Activated CD8-positive, alpha-beta memory T cell treated with anti-CD3 and anti-CD28 coated beads, Interleukin-2, amount 50 U/mL, for 1 hour (primary cell): ENCODE results near the gene TPK1.
"Not testable (repeated sequence)": the region's sequence is repeated elsewhere in the genome, so short reads cannot be mapped to it uniquely, and the experiment has no call there.

Source experiments
- DNase-seq: peaks from one replicate; pipeline ENCODE4 v3.0.0-alpha.2; 2020; ENCODE audit errors: extremely low read depth

TPK1 gene

DNA sequence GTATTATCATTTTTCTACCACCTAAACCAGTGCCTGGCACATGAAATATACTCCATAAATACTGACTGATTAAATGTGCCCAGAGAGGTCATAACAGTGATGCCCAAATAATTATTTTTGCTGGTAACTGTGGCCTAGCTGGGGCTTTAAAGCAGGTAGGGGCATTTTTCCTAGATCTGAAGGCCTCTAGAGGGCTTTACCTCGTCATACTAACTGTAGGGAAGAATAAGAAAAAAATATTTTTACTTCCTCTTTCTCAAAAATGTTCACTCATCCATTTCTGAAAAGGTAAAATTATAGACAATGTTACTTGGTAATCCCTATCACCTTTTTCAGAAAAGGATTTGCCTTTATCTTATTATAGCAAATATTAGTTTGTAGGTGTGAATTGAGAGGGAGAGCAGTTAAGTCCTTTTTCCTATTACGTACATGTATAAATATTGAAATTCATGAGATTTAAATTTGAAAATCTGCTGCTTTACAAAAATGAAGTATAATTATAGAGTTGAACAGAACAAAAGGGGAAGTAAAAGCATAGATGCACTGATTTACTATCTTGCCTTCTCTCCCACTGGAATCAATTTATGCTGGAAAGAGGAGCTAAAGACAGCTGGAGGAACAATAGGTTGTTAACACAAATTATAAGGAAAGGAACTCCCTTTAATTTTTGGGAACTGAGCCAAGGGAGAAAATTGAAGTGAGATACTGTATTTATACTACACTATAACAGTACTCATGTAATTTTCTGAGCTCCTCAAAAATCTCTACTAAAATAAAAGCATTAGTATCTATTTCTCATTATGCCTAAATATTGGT, 360.8 kb downstream of the TPK1 start:
- DNase-seq = no peak

GRCh38 chr7:144474363-144474762, 361.5 kb downstream of the TPK1 start:
- no peak for DNase-seq

DNA sequence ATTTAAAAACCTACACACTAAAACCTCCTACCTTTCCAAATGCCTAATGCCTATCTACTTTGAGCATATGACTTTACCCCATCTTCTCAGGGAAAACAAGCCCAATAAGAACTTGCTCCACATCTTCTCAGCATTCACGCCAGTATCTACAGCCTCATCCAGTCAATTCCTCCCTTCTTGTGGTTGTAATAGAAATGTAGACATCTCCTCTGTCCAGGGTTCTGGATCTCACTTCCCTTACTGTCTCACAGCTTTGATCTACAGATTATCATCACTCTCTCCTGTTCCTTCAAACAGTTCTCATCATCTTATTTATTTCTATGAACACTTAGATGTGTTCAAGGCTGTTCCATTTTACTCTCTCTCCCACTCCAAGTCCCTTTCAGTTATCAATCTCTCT, 361.9 kb downstream of the TPK1 start:
- no peak for DNase-seq

- DNase-seq = no peak
These were observed 365.8 kb downstream of the TPK1 start for GRCh38 chr7:144470078-144470477.

GRCh38 chr7:144468990-144469732, 366.7 kb downstream of the TPK1 start:
- DNase-seq = no peak

DNA sequence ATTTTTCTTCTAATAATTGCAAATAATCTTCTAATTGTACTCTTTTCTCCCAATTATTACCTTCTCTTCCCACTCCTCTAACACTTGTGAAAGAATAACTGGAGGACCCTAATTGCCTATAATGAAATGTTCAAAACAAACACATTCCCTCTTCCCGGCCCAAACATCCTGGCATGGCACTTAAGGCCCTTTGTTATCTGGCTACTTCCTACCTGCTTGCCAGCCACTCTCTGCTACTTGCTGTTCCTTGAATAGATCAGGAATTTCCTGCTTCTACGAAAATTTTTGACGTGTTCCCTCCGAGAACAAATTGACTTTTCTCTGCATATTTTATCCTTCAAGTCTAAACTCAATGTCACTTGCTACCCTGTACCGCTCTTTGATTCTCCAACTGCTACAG, 376.2 kb downstream of the TPK1 start:
- no peak for DNase-seq

- no peak for DNase-seq
These were observed 380.8 kb downstream of the TPK1 start for GRCh38 chr7:144455040-144455404.

DNA sequence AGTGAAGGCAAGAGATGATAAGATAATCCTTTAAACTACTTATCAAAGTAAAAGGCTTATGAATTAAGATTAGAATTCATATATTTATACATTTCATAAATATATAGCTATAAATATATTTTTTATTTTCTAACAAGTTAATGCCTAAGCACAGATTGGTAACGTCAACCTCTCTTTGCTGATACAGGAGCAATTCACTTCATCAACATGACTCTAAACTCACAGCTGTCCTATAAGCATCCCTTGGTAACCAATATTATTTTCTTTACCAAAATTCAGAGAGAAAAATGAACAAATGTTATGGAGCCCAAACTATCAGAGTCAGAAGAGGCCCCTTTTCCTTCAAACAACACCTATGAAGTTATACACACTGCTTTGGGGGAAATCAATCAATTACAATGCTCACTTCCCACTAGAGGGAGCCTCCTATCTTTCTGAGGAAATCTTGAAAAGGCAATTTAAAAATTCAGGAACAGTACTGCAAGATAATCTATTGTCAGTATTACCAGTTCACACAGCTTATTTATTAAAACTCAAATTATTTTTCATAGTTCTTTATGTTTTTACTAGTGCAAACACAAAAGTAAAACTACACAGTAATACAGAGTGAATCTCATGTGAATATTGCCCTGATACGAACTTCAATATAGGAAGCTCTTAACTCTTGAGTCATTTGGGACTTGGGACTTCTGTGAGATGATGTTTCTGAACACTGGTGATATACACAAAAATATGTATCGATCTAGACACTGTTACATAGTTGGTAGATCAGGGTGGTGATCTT, 381.4 kb downstream of the TPK1 start:
- DNase-seq = no peak

DNA sequence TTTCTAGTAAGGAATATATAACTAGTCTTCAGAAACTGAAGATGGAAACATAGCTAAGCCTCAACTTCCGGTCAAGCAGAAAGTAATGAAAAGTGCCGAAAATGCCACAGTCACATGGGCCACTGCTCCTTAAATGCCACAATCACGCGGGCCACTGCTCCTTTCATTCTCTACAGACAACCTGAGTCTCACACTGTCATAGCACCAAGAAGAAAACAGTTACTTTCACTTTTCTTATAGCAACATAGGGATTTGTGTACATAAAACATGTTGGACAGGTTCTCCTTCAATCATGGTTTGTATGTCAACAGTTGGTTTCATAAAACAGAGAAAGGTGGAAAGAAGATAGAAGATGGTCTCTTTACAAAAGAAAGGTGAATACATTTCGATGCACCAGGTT, 383.8 kb downstream of the TPK1 start:
- DNase-seq = no peak

- no peak for DNase-seq
These were observed 390.3 kb downstream of the TPK1 start for GRCh38 chr7:144445590-144445989.

- no peak for DNase-seq
These were observed 396.1 kb downstream of the TPK1 start for GRCh38 chr7:144439717-144440205.

DNA sequence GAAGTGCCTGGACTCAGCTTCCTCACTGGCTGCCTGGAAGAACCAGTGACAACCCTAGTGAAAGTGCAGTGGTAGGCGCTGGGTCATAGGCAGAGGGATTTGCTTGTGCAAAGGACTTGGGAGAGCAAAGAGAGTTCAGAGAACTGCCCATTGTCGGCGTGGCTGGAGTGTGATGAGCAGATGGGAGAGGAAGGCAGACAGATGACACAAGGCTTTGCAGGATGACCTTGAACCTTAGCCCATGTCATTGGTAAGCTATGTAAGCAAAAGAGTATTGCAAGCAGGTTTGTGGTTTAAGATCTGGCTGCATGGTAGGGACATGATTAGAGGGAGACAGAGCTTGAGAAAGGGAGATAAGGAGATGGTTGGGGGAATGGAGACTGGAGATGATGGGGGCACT, 397.1 kb downstream of the TPK1 start:
- no peak for DNase-seq

DNA sequence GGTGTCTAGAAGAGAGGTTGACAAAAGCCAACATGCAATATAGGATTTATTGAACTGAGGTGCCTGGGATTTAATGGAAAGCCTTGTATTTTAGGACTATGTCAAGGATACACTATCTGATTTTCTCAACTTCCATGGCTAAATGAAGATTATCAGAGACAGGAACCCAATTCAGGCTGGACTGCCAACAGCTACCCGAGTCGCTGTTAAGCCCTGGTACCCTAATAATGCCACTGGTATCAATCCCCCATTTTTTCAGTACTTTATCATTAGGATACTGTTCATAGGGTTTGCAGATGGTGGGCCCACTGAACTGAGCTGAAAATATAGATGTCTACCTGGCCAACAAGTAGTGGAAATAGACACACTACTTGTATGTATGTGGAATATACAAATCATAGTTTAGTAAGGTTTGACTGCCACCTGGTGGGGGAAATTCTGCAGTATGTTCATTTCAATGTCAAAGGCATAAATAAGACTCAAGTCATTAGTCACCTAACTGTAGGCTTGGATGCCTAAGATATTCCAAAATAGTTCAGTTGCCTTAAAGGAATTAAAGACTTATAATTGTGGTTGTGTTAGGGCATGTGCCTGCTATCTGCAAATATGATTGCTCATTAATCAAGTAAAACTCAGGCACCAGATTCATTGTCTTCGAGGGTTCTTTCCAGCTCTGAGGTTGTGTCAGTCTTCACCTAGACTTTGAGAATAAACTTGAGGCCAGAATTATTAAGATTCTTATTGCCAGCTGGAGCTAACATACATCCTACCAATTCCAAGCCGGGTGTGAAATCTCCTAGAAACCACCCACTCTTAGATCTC, 398.3 kb downstream of the TPK1 start:
- no peak for DNase-seq

- no peak for DNase-seq
These were observed 399.4 kb downstream of the TPK1 start for GRCh38 chr7:144436500-144436899.

GRCh38 chr7:144428431-144428830, 407.4 kb downstream of the TPK1 start:
- no peak for DNase-seq

DNA sequence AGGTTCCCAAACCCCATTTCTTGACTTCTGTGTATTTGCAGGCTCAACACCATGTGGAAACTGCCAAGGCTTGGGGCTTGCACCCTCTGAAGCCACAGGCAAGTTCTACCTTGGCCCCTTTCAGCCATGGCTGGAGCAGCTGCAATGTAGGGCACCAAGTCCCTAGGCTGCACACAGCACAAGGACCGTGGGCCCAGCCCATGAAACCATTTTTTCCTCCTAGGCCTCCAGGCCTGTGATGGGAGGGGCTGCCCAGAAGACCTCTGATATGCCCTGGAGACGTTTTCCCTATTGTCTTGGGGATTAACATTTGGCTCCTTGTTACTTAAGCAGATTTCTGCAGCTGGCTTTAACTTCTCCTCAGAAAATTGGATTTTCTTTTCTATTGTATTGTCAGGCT, 408.3 kb downstream of the TPK1 start:
- not testable (repeated sequence) for DNase-seq

- DNase-seq = not testable (repeated sequence)
These were observed 416.9 kb downstream of the TPK1 start for GRCh38 chr7:144418931-144419330.

DNA sequence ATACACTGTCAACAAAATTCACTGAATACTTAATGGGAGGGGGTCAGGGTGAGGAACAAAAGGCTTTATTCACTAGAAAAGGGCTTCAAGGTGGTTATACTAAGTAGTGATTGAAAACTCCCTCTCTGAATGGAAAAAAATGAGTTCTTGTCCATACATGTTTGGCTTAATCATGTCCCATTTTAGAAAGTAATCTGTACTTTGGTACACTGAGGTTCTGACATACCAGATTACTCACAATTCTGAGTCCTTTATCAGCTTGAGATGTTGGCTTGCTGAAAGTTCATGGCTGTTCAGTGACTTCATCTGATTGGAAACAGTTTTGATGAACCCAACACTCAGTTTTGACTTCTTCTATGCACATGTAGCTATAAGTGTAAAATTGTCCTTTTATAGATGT, 419.5 kb downstream of the TPK1 start:
- DNase-seq = no peak

- DNase-seq = no peak
These were observed 420.0 kb downstream of the TPK1 start for GRCh38 chr7:144415858-144416257.

- no peak for DNase-seq
These were observed 421.0 kb downstream of the TPK1 start for GRCh38 chr7:144414815-144415214.

GRCh38 chr7:144410441-144410840, 425.4 kb downstream of the TPK1 start:
- no peak for DNase-seq
